Liver (tissue), 10 donors: Measurements from ENCODE around the gene CBR4. TPM values are rescaled to one million over a fixed set of nuclear protein-coding genes. Genes with fewer than 3 reads are reported as not detected.

Experiments used
- DNase-seq: peaks from one replicate; pipeline ENCODE4 v3.0.0-alpha.2; 2017; ENCODE audit warnings: low spot score
- H3K27ac ChIP-seq, 2 donors: one replicate each; pipeline ENCODE4 v1.7.0; 2013; ENCODE audit warnings: inconsistent platforms in 2 of 2, low read length in 2 of 2, control low read depth in 1 of 2, low read depth in 1 of 2, mild to moderate bottlenecking in 1 of 2
- H3K27me3 ChIP-seq, 4 donors: one replicate each; pipeline versions ENCODE4 v1.6.1 to v1.7.0; 2013; ENCODE audit warnings: low read length in 3 of 4, inconsistent platforms in 1 of 4, mild to moderate bottlenecking in 1 of 4, moderate library complexity in 1 of 4; ENCODE audit not compliant: control insufficient read depth in 4 of 4, insufficient read depth in 4 of 4
- H3K36me3 ChIP-seq, 4 donors: one replicate each; pipeline versions ENCODE4 v1.6.1 to v1.7.0; 2013; ENCODE audit warnings: low read length in 3 of 4, mild to moderate bottlenecking in 3 of 4, low read depth in 1 of 4, moderate library complexity in 1 of 4; ENCODE audit not compliant: control insufficient read depth in 4 of 4, insufficient read depth in 3 of 4
- H3K4me1 ChIP-seq, 4 donors: one replicate each; pipeline versions ENCODE4 v1.6.1 to v1.7.0; 2013; ENCODE audit warnings: low read length in 3 of 4, mild to moderate bottlenecking in 3 of 4, moderate library complexity in 1 of 4; ENCODE audit not compliant: control insufficient read depth in 4 of 4, insufficient read depth in 4 of 4
- H3K4me3 ChIP-seq, 3 donors: one replicate each; pipeline versions ENCODE4 v1.6.1 to v1.7.0; 2013; ENCODE audit warnings: low read length in 3 of 3, control low read depth in 1 of 3, low read depth in 1 of 3, mild to moderate bottlenecking in 1 of 3
- H3K9ac ChIP-seq, 2 donors: one replicate each; pipeline ENCODE4 v1.7.0; 2013; ENCODE audit warnings: low read length in 2 of 2, mild to moderate bottlenecking in 2 of 2, moderate library complexity in 2 of 2, control low read depth in 1 of 2, low read depth in 1 of 2
- H3K9me3 ChIP-seq, 4 donors: one replicate each; pipeline versions ENCODE4 v1.6.1 to v1.7.0; 2013; ENCODE audit warnings: low read length in 3 of 4; ENCODE audit not compliant: control insufficient read depth in 4 of 4
- FOXA1 ChIP-seq: IDR thresholded peaks from 2 replicates; pipeline ENCODE4 v1.6.1; 2016; ENCODE audit warnings: antibody characterized with exemption
- JUND ChIP-seq, 2 donors: IDR thresholded peaks; 2 replicates each; pipeline ENCODE4 v1.6.1; 2016; ENCODE audit warnings: antibody characterized with exemption in 2 of 2
- RAD21 ChIP-seq, 2 donors: IDR thresholded peaks; 2 replicates each; pipeline ENCODE4 v1.6.1; 2016; ENCODE audit warnings: antibody characterized with exemption in 2 of 2, mild to moderate bottlenecking in 2 of 2
- WGBS: extraction: QIAGEN DNeasy Blood & Tissue Kit; methylation state at CpG from one replicate; pipeline ENCODE4 v1.1.7; 2013; 5-methylcytosine and 5-hydroxymethylcytosine counted together
- polyA plus RNA-seq, 2 donors: library from polyadenylated mRNA; stranded (reverse) in 1 of 2; unstranded in 1 of 2; fragments of 200-250 nt in 1 of 2; fragments of >200 nt in 1 of 2; fragmentation: Nextera tagmentation in 1 of 2; extraction: Ambion mirVana in 1 of 2; gene quantifications; one replicate each; pipeline versions ENCODE4 v1.2.1 to v1.2.3, GENCODE V29; 2013 to 2015
- small RNA-seq: library from RNA; depleted of rRNA; stranded (forward); fragments of <200 nt; gene quantifications from one replicate; pipeline ENCODE3, GENCODE V24; 2014
- total RNA-seq, 2 donors: library from RNA; depleted of rRNA; stranded (reverse); fragments of >200 nt; gene quantifications; one replicate each; pipeline ENCODE4 v1.2.3, GENCODE V29; 2014
- TF ChIP-seq, protein P1 (sequence below): IDR thresholded peaks from 2 replicates; pipeline ENCODE4 v1.6.1; 2016; ENCODE audit warnings: antibody characterized with exemption, mild to moderate bottlenecking
- TF ChIP-seq, protein P2 (sequence below): IDR thresholded peaks from 2 replicates; pipeline ENCODE4 v1.6.1; 2016; ENCODE audit warnings: antibody characterized with exemption
- TF ChIP-seq, protein P3 (sequence below): IDR thresholded peaks from 2 replicates; pipeline ENCODE4 v1.6.1; 2016; ENCODE audit warnings: antibody characterized with exemption
- TF ChIP-seq, protein P4 (sequence below): fragments of 150-350 bp; IDR thresholded peaks from 2 replicates; pipeline ENCODE4 v1.5.1; 2017; ENCODE audit warnings: improper control_type of control experiment, low read depth, low read length; ENCODE audit not compliant: missing input control
- donor health status: healthy.
- donor health status: healthy.
- donor health status: healthy.
- donor health status: healthy.
- donor health status: healthy.

Gene CBR4
- total and polyA plus RNA-seq, 4 donors: 9.4 to 32.8 (median 22.6) TPM

DNA sequence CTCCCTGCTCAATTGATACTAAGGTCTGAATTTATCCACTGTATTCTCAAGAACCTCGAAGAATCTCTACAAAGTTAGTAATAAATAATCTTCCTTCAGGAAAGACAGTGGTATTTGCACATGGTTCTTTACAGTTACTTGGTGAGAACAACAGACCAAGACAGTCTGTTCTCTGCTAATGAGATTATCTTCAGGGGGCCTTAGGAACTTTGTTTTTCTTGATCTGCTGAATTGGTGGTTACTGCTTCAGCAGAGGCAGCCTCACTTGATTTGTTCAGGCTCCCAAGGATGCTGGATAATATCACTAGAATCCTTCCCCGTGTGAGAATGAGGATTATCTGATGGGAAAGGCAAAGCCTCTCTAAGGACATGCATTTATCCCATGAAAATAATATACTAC, 64.8 kb downstream of the CBR4 start (continued):
- TF ChIP-seq, protein P1, sequence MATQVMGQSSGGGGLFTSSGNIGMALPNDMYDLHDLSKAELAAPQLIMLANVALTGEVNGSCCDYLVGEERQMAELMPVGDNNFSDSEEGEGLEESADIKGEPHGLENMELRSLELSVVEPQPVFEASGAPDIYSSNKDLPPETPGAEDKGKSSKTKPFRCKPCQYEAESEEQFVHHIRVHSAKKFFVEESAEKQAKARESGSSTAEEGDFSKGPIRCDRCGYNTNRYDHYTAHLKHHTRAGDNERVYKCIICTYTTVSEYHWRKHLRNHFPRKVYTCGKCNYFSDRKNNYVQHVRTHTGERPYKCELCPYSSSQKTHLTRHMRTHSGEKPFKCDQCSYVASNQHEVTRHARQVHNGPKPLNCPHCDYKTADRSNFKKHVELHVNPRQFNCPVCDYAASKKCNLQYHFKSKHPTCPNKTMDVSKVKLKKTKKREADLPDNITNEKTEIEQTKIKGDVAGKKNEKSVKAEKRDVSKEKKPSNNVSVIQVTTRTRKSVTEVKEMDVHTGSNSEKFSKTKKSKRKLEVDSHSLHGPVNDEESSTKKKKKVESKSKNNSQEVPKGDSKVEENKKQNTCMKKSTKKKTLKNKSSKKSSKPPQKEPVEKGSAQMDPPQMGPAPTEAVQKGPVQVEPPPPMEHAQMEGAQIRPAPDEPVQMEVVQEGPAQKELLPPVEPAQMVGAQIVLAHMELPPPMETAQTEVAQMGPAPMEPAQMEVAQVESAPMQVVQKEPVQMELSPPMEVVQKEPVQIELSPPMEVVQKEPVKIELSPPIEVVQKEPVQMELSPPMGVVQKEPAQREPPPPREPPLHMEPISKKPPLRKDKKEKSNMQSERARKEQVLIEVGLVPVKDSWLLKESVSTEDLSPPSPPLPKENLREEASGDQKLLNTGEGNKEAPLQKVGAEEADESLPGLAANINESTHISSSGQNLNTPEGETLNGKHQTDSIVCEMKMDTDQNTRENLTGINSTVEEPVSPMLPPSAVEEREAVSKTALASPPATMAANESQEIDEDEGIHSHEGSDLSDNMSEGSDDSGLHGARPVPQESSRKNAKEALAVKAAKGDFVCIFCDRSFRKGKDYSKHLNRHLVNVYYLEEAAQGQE: no peak
- no peak for TF ChIP-seq JUND (IDR thresholded peaks at IDR 0.05)

DNA sequence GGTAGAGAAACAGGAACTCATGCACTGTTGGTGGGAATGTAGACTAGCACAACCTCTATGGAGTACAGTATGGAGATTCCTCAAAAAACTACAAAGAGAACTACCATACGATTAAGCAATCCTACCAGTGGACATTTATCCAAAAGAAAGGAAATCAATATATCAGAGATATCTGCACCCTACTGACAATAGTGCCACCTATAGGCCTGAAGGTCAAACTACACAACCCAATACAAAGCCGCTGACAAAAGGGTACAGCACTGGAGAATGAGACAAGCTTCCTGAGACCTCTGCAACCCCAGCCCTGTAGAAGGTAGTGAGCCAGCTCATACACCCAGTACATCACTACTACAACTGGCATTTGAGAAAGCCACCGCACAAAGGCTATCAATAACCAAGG, 67.1 kb downstream of the CBR4 start:
- no peaks in the 10 kb centered on the region for H3K27me3 ChIP-seq
- H3K27ac ChIP-seq: no peak overlapping the region
- WGBS: 82% methylated on average over 3 of the region's 3 CpGs
- H3K36me3 ChIP-seq: no peaks in the 10 kb centered on the region
- H3K4me1 ChIP-seq: no peaks in the 10 kb centered on the region
- no peak for DNase-seq
- no peak overlapping the region for H3K4me3 ChIP-seq
- no peak overlapping the region for H3K9ac ChIP-seq
- TF ChIP-seq, protein P2, sequence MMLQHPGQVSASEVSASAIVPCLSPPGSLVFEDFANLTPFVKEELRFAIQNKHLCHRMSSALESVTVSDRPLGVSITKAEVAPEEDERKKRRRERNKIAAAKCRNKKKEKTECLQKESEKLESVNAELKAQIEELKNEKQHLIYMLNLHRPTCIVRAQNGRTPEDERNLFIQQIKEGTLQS: no peak
- TF ChIP-seq, protein P3, sequence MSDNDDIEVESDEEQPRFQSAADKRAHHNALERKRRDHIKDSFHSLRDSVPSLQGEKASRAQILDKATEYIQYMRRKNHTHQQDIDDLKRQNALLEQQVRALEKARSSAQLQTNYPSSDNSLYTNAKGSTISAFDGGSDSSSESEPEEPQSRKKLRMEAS: no peak
- TF ChIP-seq, protein P4, sequence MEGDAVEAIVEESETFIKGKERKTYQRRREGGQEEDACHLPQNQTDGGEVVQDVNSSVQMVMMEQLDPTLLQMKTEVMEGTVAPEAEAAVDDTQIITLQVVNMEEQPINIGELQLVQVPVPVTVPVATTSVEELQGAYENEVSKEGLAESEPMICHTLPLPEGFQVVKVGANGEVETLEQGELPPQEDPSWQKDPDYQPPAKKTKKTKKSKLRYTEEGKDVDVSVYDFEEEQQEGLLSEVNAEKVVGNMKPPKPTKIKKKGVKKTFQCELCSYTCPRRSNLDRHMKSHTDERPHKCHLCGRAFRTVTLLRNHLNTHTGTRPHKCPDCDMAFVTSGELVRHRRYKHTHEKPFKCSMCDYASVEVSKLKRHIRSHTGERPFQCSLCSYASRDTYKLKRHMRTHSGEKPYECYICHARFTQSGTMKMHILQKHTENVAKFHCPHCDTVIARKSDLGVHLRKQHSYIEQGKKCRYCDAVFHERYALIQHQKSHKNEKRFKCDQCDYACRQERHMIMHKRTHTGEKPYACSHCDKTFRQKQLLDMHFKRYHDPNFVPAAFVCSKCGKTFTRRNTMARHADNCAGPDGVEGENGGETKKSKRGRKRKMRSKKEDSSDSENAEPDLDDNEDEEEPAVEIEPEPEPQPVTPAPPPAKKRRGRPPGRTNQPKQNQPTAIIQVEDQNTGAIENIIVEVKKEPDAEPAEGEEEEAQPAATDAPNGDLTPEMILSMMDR: peak; percentile 24
- peak in 1 of 2 donors; percentile 38 for TF ChIP-seq RAD21 (IDR thresholded peaks at IDR 0.05)
- no peak for TF ChIP-seq FOXA1
- no peaks in the 10 kb centered on the region for H3K9me3 ChIP-seq

Small RNA genes lying within 50 kb of the gene (small RNA-seq; reads per million reads assigned to genes)
- gene RNY4P17: 2.3 reads per million, percentile 88 among the genes with 10 or more reads in this experiment
